PC-9 (cell line): Measurements from ENCODE around the gene TNK2. TPM values are rescaled to one million over a fixed set of nuclear protein-coding genes. Genes with fewer than 3 reads are reported as not detected.

ENCODE experiments used
- BruUV-seq: library from RNA; stranded (reverse); fragments of 400-500 nt; replicated peaks from 2 replicates; lab custom pipeline; 2021; lab: Mats Ljungman, UMichigan
- CTCF ChIA-PET: fragments of 300-600 bp; sonication (Branson Sonifier 250); formaldehyde crosslinking; loops from one replicate; lab custom pipeline; 2022; ENCODE audit warnings: antibody characterized with exemption; lab: Charles Lee
- POLR2A ChIA-PET: fragments of 300-600 bp; sonication (Branson Sonifier 250); formaldehyde crosslinking; loops from one replicate; lab custom pipeline; 2022; ENCODE audit warnings: antibody characterized with exemption; ENCODE audit not compliant: unreplicated experiment; lab: Charles Lee
- DNase-seq, 2 experiments: peaks; one replicate each; pipeline versions ENCODE4 v3.0.0 to v3.0.0-alpha.2; 2015 to 2022; ENCODE audit warnings: mixed read lengths in 1 of 2
- H2AFZ ChIP-seq: fragments of 200-600 bp; sonication (generic); 2 replicates; pipeline ENCODE4 v1.8.1; 2017; ENCODE audit warnings: antibody characterized with exemption
- H3F3A ChIP-seq: fragments of 200-600 bp; sonication (generic); 2 replicates; pipeline ENCODE4 v1.8.1; 2017; ENCODE audit warnings: antibody characterized with exemption, mild to moderate bottlenecking, low read depth; ENCODE audit not compliant: insufficient read depth
- H3K27ac ChIP-seq: fragments of 200-600 bp; sonication (generic); 2 replicates; pipeline ENCODE4 v1.6.1; 2016; ENCODE audit warnings: mixed run types
- H3K27me3 ChIP-seq: fragments of 200-600 bp; sonication (generic); 2 replicates; pipeline ENCODE4 v1.6.1; 2016; ENCODE audit warnings: low read depth, mixed run types; ENCODE audit not compliant: insufficient read depth
- H3K36me3 ChIP-seq: fragments of 200-600 bp; sonication (generic); 2 replicates; pipeline ENCODE4 v1.6.1; 2016; ENCODE audit warnings: low read depth, mixed run types
- H3K4me1 ChIP-seq: fragments of 200-600 bp; sonication (generic); replicated peaks from 2 replicates; pipeline ENCODE4 v1.6.1; 2016; ENCODE audit warnings: mixed run types; ENCODE audit not compliant: insufficient read depth
- H3K4me2 ChIP-seq: fragments of 200-600 bp; sonication (generic); 2 replicates; pipeline ENCODE4 v1.6.1; 2017; ENCODE audit warnings: mixed run types
- H3K4me3 ChIP-seq: fragments of 200-600 bp; sonication (generic); 2 replicates; pipeline ENCODE4 v1.6.1; 2016; ENCODE audit warnings: mixed run types
- H3K79me2 ChIP-seq: fragments of 200-600 bp; sonication (generic); 2 replicates; pipeline ENCODE4 v1.6.1; 2017; ENCODE audit warnings: low read depth, mixed run types
- H3K9me2 ChIP-seq: fragments of 200-600 bp; sonication (generic); 2 replicates; pipeline ENCODE4 v1.8.1; 2017; ENCODE audit warnings: mild to moderate bottlenecking; ENCODE audit not compliant: insufficient read depth
- H3K9me3 ChIP-seq: fragments of 200-600 bp; sonication (generic); 2 replicates; pipeline ENCODE4 v1.8.1; 2016; ENCODE audit warnings: low read depth; ENCODE audit not compliant: insufficient read depth
- H4K20me1 ChIP-seq: fragments of 200-600 bp; sonication (generic); 2 replicates; pipeline ENCODE4 v1.8.1; 2017; ENCODE audit not compliant: insufficient read depth
- EZH2 ChIP-seq: fragments of 200-600 bp; sonication (generic); IDR thresholded peaks from 2 replicates; pipeline ENCODE4 v1.8.0; 2017; ENCODE audit warnings: antibody characterized with exemption, low read depth
- intact Hi-C: fragments of 100-400 bp; cut with micrococcal nuclease; formaldehyde crosslinking; loops from one replicate; pipeline ENCODE4 v1.10.0; 2022; ENCODE audit not compliant: unreplicated experiment
- total RNA-seq: library from RNA; stranded (reverse); gene quantifications from 2 replicates; pipeline ENCODE4 v1.2.3, GENCODE V29; 2021
- TF ChIP-seq, protein P1 (sequence below): fragments of 200-600 bp; sonication (generic); conservative IDR thresholded peaks from 2 replicates; pipeline ENCODE4 v1.6.1; 2017; ENCODE audit warnings: mixed run types, antibody characterized with exemption, mild to moderate bottlenecking, moderate library complexity

Gene TNK2
- total RNA-seq, 1 experiment from 2014 or later: 118 TPM

DNA sequence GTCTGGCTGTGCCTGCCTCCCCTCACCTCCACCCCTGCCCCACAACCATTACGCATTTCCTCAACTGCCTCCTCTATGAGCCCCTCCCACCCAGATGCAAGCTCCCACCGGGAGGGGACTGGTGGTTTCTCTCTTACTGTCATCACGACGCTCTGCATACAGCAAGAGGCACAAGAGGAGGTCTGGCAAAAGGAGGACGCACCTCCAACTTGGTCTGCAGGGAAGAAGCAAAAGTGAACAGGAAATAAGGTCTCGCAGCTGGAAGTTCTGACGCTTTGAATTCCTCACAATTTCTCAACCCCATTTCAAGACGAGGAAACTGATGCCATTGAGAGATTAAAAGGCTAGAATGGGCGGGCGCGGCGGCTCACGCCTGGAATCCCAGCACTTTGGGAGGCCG is 54.4 kb downstream of the TNK2 start:
- no peaks in the 10 kb centered on the region for H3K36me3 ChIP-seq
- no peak overlapping the region for H3K4me2 ChIP-seq
- DNase-seq: no peak
- CTCF ChIA-PET: interaction anchor here (0.7 kb wide), 1 partner anchor 582 kb away, joined by 3 read pairs; no protein-coding TSS in a partner anchor
- no peaks in the 10 kb centered on the region for H3K9me3 ChIP-seq
- H3K27me3 ChIP-seq: no peaks in the 10 kb centered on the region
- H3K4me1 ChIP-seq: peaks cover 41% of the 10 kb centered on the region
- TF ChIP-seq, protein P1, sequence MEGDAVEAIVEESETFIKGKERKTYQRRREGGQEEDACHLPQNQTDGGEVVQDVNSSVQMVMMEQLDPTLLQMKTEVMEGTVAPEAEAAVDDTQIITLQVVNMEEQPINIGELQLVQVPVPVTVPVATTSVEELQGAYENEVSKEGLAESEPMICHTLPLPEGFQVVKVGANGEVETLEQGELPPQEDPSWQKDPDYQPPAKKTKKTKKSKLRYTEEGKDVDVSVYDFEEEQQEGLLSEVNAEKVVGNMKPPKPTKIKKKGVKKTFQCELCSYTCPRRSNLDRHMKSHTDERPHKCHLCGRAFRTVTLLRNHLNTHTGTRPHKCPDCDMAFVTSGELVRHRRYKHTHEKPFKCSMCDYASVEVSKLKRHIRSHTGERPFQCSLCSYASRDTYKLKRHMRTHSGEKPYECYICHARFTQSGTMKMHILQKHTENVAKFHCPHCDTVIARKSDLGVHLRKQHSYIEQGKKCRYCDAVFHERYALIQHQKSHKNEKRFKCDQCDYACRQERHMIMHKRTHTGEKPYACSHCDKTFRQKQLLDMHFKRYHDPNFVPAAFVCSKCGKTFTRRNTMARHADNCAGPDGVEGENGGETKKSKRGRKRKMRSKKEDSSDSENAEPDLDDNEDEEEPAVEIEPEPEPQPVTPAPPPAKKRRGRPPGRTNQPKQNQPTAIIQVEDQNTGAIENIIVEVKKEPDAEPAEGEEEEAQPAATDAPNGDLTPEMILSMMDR: no peak
- no peak for TF ChIP-seq EZH2
- no peak overlapping the region for H3K4me3 ChIP-seq
- peaks cover 27% of the 10 kb centered on the region for H3F3A ChIP-seq
- no peak overlapping the region for H2AFZ ChIP-seq
- intact Hi-C loops: loop anchor here (10.0 kb wide), 1 partner anchor 341 kb away; no protein-coding TSS in a partner anchor
- no peaks in the 10 kb centered on the region for H4K20me1 ChIP-seq
- no TSS peak for BruUV-seq
- no peak overlapping the region for H3K27ac ChIP-seq
- no peaks in the 10 kb centered on the region for H3K9me2 ChIP-seq
- no peaks in the 10 kb centered on the region for H3K79me2 ChIP-seq
- POLR2A ChIA-PET: interaction anchor here (0.8 kb wide), 1 partner anchor 45 kb away, joined by 4 read pairs; no protein-coding TSS in a partner anchor

DNA sequence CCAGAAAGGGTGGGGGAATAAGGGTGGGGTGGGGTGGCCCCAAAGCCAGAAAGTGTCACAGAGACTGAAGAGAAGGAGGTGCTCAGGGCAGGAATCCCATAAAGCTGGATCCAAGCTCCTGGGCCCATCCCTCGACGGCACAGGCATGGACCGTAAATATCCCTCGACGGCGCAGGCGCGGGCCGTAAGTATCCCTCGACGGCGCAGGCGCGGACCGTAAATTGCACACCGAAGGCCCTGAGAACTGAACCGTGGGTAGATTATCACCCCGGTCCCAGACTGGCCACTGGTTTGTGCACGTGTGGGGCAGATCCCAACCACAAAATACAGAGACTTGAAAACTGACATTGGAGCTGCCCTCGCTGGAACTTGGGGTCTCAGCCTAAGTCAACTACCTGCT is 55.3 kb downstream of the TNK2 start:
- no peaks in the 10 kb centered on the region for H3K9me3 ChIP-seq
- H3K27me3 ChIP-seq: no peaks in the 10 kb centered on the region
- H3F3A ChIP-seq: peaks cover 25% of the 10 kb centered on the region
- no peaks in the 10 kb centered on the region for H3K79me2 ChIP-seq
- ChIA-PET CTCF (interaction anchor here (0.6 to 1.4 kb wide), 3 partner anchors 36 to 408 kb away, joined by 4 to 6 read pairs (median 6); no protein-coding TSS in a partner anchor), POLR2A (interaction anchor here (0.6 kb wide), 1 partner anchor 296 kb away, joined by 3 read pairs; no protein-coding TSS in a partner anchor)
- TF ChIP-seq, protein P1: no peak
- no peak for TF ChIP-seq EZH2
- intact Hi-C loops: loop anchor here (10.0 kb wide), 1 partner anchor 342 kb away; no protein-coding TSS in a partner anchor
- H3K36me3 ChIP-seq: no peaks in the 10 kb centered on the region
- H2AFZ ChIP-seq: no peak overlapping the region
- no TSS peak for BruUV-seq
- no peaks in the 10 kb centered on the region for H4K20me1 ChIP-seq
- no peak overlapping the region for H3K27ac ChIP-seq
- no peak for DNase-seq
- H3K4me2 ChIP-seq: no peak overlapping the region
- peaks cover 48% of the 10 kb centered on the region for H3K4me1 ChIP-seq
- no peak overlapping the region for H3K4me3 ChIP-seq
- no peaks in the 10 kb centered on the region for H3K9me2 ChIP-seq

DNA sequence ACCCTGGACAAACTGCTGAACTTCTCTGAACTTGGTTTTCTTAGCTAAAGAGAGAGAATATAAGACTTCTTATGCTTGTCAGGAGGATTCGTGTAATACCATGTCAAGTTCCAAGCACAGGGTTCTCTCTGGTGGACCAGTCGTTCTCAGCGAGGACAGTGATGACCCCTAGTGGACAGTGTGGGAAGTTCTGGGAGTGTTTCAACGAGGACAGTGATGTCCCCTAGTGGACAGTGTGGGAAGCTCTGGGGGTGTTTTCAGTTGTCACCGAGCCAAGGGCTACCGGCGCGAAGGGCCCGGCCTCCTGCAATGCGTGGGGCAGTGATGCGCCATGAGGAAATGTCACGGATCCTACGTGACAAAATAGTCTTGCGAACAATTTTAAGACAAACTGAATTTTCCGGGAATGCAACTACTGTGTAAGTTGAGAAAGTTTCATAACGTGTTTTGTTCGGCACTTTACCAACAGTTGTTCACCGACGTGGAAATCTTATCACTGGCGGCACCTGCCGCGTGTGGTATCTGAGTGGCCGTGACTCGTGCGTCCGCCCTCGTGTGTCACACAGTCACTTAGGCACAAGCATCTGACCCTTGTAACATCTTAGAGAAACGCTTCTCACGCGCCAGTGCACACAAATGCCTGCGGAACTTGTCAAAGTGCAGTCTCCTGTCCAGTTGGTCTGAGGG is 57.4 kb downstream of the TNK2 start:
- DNase-seq: peak; percentile 86 to 92
- Histone ChIP-seq H3K79me2 (no peaks in the 10 kb centered on the region), H3F3A (peaks cover 35% of the 10 kb centered on the region), H3K9me2 (no peaks in the 10 kb centered on the region), H2AFZ (no peak overlapping the region), H3K27ac (no peak overlapping the region), H3K4me2 (peak overlapping the region; percentile 33), H3K9me3 (no peaks in the 10 kb centered on the region; the same call in 1 of the 2 replicates), H4K20me1 (no peaks in the 10 kb centered on the region), H3K4me3 (no peak overlapping the region), H3K36me3 (no peaks in the 10 kb centered on the region), H3K4me1 (peaks cover 67% of the 10 kb centered on the region), H3K27me3 (no peaks in the 10 kb centered on the region)
- no TSS peak for BruUV-seq
- intact Hi-C loops: loop anchor here (1.0 to 10.0 kb wide), 5 partner anchors 76 to 580 kb away; partner anchors contain the start of gene XXYLT1
- CTCF ChIA-PET: interaction anchor here (0.6 to 1.2 kb wide), 9 partner anchors 12 to 134 kb away, joined by 3 to 7 read pairs (median 3); no protein-coding TSS in a partner anchor
- POLR2A ChIA-PET: interaction anchor here (0.6 to 0.7 kb wide), 4 partner anchors 29 to 574 kb away, joined by 3 to 7 read pairs (median 4); no protein-coding TSS in a partner anchor
- TF ChIP-seq, protein P1: peak; percentile 100
- no peak for TF ChIP-seq EZH2
